ENCODE results near the gene CACNA1H.

CACNA1H gene

DNA sequence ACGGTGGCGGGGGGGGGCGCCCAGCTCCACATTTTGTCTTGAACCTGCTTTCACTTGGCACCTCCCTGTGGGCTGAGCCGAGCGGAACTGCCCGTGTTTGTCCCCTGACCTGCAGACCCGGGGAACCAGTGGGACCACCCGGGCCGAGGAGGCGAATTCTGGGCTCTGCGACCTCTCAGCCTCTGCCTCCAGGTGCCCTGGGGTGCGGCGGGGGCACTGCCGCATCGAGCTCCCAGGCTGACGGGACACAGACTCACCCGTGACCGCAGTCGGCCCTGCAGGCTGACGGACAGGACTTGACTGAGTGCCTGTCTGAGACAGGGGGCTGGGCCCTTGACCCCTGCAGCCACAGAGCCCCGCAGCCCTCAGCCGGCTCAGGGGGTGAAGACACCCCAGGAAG lies 45.8 kb upstream of the CACNA1H start:
- Histone ChIP-seq H2AFZ (ENCODE audit: low read depth) (no peak overlapping the region), H4K20me1 (ENCODE audit: insufficient read depth) (no peaks in the 10 kb centered on the region), H3K9ac (no peak overlapping the region), H3K27ac (no peak overlapping the region), H3K36me3 (ENCODE audit: insufficient read depth) (no peaks in the 10 kb centered on the region), H3K79me2 (ENCODE audit: insufficient read depth, low read depth) (no peaks in the 10 kb centered on the region), H3K27me3 (ENCODE audit: insufficient read depth, low read depth) (peaks cover 93% of the 10 kb centered on the region), H3K4me3 (IDR thresholded peaks at IDR 0.05; ENCODE audit: insufficient read depth, low read depth, low read length) (no peak overlapping the region), H3K4me2 (no peak overlapping the region), H3K4me1 (ENCODE audit: low read depth, poor library complexity, severe bottlenecking) (no peaks in the 10 kb centered on the region)
- TF ChIP-seq, protein P1, sequence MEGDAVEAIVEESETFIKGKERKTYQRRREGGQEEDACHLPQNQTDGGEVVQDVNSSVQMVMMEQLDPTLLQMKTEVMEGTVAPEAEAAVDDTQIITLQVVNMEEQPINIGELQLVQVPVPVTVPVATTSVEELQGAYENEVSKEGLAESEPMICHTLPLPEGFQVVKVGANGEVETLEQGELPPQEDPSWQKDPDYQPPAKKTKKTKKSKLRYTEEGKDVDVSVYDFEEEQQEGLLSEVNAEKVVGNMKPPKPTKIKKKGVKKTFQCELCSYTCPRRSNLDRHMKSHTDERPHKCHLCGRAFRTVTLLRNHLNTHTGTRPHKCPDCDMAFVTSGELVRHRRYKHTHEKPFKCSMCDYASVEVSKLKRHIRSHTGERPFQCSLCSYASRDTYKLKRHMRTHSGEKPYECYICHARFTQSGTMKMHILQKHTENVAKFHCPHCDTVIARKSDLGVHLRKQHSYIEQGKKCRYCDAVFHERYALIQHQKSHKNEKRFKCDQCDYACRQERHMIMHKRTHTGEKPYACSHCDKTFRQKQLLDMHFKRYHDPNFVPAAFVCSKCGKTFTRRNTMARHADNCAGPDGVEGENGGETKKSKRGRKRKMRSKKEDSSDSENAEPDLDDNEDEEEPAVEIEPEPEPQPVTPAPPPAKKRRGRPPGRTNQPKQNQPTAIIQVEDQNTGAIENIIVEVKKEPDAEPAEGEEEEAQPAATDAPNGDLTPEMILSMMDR (conservative IDR thresholded peaks at IDR 0.05; ENCODE audit: low read depth, low read length): no peak

DNA sequence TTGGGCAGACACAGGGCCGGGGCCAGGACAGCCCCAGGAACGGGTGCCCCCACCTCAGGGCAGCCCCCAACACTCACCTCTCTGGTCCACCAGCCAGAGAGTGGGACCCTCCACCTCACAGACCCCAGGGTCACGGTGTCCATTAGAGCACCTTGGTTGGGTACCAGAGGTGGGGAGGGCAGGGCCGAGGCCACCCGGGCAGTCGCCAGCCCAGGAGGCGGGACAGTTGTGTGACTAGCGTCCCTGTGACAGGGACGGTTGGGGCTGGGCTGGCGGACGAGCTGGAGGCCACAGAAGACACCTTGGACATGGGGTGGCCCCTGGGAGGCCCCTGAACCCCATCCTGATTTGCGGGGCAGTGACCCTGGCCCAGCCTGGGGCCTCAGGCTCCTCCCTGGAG lies 45.2 kb upstream of the CACNA1H start:
- Histone ChIP-seq H3K79me2 (ENCODE audit: insufficient read depth, low read depth) (no peaks in the 10 kb centered on the region), H3K9ac (no peak overlapping the region), H3K4me3 (IDR thresholded peaks at IDR 0.05; ENCODE audit: insufficient read depth, low read depth, low read length) (no peak overlapping the region), H4K20me1 (ENCODE audit: insufficient read depth) (no peaks in the 10 kb centered on the region), H3K27me3 (ENCODE audit: insufficient read depth, low read depth) (peaks cover 97% of the 10 kb centered on the region), H3K36me3 (ENCODE audit: insufficient read depth) (no peaks in the 10 kb centered on the region), H2AFZ (ENCODE audit: low read depth) (no peak overlapping the region), H3K4me1 (ENCODE audit: low read depth, poor library complexity, severe bottlenecking) (no peaks in the 10 kb centered on the region), H3K27ac (no peak overlapping the region), H3K4me2 (no peak overlapping the region)
- TF ChIP-seq, protein P1 (conservative IDR thresholded peaks at IDR 0.05; ENCODE audit: low read depth, low read length): no peak

DNA sequence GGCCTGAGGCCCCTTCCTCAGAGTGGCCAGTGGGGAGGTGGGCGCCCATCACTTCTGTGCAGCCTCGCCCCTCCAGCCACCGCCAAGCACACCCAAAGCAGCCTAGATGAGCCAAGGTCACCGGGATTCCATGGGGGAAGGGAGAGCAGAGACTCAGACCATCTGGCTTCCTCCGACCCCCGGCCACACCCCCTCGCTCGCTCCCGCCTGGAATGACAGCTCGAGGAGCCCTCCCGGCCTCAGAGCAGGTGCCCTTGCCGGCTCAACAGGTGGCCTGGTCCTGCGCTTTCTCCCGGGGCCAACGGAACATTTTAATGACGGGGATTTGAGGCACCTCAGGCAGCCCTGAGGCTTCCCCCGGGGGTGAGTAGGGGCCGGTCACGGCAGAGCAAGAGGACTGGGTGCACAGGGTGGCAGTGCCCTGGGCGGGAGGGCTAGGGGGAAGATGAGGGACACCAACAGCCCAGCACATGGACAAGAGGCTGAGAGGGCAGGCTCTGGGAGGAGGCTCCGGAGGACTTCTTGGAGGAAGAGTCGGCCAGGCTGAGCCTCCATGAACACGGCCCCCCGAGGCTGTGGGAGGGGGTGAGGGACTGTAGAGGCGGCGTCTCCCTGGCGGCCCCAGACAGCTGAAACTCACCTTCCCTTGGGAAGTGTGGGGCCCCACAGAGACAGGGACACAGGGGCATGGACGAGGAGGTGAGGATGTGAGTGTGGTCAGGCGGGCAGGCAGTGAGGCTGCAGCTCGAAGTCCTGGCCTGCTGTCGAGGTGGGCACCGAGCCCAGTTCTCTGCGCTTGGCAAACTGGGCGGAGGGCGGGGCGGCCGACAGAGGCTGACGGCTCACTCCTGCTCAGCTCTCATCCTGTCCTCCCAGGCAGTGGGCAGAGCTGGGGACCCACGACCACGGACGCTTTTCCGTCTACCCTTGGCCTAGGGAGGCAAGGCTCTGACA lies 44.3 kb upstream of the CACNA1H start:
- Histone ChIP-seq H3K36me3 (ENCODE audit: insufficient read depth) (no peaks in the 10 kb centered on the region), H3K27me3 (ENCODE audit: insufficient read depth, low read depth) (peaks cover 98% of the 10 kb centered on the region), H2AFZ (ENCODE audit: low read depth) (no peak overlapping the region), H3K4me1 (ENCODE audit: low read depth, poor library complexity, severe bottlenecking) (no peaks in the 10 kb centered on the region), H4K20me1 (ENCODE audit: insufficient read depth) (no peaks in the 10 kb centered on the region), H3K27ac (no peak overlapping the region), H3K9ac (no peak overlapping the region), H3K4me3 (IDR thresholded peaks at IDR 0.05; ENCODE audit: insufficient read depth, low read depth, low read length) (no peak overlapping the region), H3K4me2 (no peak overlapping the region), H3K79me2 (ENCODE audit: insufficient read depth, low read depth) (no peaks in the 10 kb centered on the region)
- TF ChIP-seq, protein P1 (conservative IDR thresholded peaks at IDR 0.05; ENCODE audit: low read depth, low read length): no peak

DNA sequence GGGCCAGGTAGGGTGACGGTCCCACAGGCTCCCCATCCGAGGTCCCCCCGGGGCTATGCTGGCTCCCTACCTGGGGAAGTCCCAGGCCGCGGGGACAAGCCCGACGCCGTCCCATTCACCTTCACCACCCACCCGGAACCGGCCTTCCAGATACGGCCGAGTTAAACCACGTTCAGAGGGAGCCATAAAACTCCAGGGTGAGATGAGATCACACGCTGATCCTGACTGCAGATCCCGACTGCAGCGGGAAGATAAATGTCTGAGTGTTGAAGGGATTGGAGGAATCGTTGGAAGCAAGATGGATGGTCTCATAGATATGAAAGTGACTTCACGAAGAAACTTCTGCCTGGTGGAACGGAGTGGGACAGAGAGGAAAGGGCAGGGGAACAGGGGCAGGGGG lies 43.3 kb upstream of the CACNA1H start:
- TF ChIP-seq, protein P1 (conservative IDR thresholded peaks at IDR 0.05; ENCODE audit: low read depth, low read length): no peak
- no peaks in the 10 kb centered on the region for H3K79me2 ChIP-seq (ENCODE audit: insufficient read depth, low read depth)
- H4K20me1 ChIP-seq (ENCODE audit: insufficient read depth): no peaks in the 10 kb centered on the region
- no peak overlapping the region for H3K9ac ChIP-seq
- H3K4me1 ChIP-seq (ENCODE audit: low read depth, poor library complexity, severe bottlenecking): no peaks in the 10 kb centered on the region
- H3K27ac ChIP-seq: no peak overlapping the region
- no peak overlapping the region for H3K4me2 ChIP-seq
- H2AFZ ChIP-seq (ENCODE audit: low read depth): no peak overlapping the region
- H3K4me3 ChIP-seq (IDR thresholded peaks at IDR 0.05; ENCODE audit: insufficient read depth, low read depth, low read length): no peak overlapping the region
- H3K36me3 ChIP-seq (ENCODE audit: insufficient read depth): no peaks in the 10 kb centered on the region
- peaks cover 95% of the 10 kb centered on the region for H3K27me3 ChIP-seq (ENCODE audit: insufficient read depth, low read depth)
